Activated CD4-positive, CD25-positive, alpha-beta regulatory T cell treated with anti-CD3 and anti-CD28 coated beads, Interleukin-2, amount 50 U/mL, for 24 hours (primary cell): Measurements from ENCODE around the gene TBC1D3B.
"Not testable (repeated sequence)": the region's sequence is repeated elsewhere in the genome, so short reads cannot be mapped to it uniquely, and the experiment has no call there.

ENCODE experiments used
- ATAC-seq, 2 donors: fragments of 150-1000 bp; cut with Tn5 transposase; one replicate each; pipeline ENCODE4 v1.10.0; 2021; ENCODE audit warnings: mild to moderate bottlenecking in 1 of 2, moderate library complexity in 1 of 2

TBC1D3B gene

DNA sequence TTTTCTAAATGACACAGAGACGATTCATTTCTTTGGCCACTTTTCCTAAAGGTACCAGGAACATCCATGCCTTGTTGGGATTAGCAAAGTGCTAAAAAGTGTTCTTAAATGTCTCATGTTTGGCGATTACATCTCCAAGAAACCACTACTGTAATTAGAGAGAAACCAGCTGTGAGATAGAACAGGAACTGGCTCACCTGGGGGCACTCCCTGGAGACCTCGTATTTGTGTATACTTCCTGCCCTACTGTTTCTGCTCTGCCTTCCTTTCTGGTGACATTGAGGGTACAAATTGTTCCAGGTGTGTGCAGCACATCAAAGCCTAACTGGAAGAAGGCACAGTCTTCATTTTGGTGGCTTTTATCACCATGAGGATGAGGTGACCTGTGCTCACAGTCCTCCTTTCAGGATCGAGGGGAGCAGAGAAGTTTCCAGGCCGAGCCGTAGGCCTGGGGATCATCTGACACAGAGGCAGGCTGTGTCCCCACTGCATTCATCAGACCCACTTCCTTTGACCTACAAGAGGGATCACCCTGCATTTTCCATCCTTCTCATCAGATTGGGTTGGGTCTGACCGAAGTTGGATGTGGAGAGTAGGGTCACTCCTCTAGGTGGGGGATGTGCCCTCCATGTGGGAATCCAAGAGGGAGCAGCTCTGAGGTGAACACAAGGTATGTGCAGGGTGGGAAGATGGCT lies 49.1 kb downstream of the TBC1D3B start:
- ATAC-seq, result no peak

DNA sequence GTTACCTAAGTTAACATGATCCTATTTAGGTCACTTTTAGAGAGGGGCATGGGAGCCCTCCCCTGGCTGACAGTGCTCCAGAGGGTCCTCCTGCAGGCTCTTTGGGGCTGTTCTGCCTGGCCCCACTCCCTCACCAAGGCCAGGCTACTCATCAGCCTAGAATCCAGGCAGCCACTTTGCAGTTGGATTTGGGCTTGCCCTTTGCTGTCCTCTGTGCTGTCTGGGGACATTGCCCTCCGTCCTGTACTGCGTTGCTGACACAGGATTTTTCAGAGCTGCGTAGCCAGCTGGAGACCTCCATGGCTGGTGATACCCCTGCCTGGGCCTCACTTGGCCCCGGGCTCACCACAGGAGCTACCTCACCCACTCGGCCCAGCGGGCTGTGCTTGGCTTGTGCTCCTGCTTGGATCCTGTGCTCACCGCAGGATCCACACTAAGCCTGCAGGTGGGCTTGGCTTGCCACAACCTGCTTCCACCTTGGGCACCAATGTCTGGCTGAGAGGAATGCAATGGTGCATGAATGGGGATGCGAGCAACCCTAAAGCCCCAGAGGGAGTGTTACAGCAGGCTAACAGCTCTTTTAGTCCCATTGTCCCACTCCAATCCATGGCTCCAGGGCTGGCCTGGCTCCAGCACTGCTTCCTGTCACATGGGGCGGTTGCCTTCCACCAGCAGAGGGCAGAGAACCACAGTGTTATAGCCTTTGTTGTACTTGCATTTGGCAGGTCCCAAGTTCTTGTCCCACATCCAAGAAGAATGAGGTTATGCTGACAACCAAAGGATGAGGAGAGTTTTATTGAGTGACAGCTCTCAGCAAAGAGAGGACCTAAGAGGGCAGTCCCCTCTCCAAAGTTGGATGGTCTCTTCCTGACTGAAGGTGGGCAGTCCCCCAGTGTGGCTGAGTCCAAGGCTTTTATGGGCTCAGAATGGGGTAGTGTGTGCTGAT lies 51.3 kb downstream of the TBC1D3B start:
- ATAC-seq, result no peak

DNA sequence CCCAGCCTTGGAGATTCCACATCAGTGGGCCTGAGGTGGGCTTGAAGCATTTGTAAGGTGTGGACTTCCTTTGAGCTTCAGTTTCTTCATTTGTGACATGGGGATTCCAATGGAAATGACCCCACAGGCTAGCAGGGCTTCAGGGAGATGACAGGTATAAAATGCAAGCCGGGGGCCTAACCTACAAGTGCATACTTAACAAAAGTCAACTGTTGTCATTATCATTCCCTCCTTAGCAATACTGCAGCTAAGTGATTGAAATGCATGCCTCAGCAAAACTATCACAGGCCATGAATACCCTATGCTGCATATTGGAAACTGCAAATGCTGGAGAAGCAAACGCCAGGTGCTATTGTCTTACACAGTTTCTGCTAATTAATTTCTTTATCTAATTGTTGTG lies 53.0 kb downstream of the TBC1D3B start:
- no peak for ATAC-seq

DNA sequence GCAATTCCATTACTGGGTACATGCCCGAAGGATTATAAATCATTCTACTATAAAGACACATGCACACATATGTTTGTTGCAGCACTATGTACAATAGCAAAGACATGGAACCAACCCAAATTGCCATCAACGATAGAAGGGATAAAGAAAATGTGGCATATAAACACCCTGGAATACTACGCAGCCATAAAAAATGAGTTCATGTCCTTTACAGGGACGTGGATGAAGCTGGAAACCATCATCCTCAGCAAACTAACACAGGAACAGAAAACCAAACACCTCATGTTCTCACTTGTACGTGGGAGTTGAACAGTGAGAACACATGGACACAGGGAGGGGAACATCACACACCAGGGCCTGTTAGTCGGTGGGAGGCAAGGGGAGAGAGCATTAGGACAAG lies 55.3 kb downstream of the TBC1D3B start:
- ATAC-seq, result not testable (repeated sequence)

DNA sequence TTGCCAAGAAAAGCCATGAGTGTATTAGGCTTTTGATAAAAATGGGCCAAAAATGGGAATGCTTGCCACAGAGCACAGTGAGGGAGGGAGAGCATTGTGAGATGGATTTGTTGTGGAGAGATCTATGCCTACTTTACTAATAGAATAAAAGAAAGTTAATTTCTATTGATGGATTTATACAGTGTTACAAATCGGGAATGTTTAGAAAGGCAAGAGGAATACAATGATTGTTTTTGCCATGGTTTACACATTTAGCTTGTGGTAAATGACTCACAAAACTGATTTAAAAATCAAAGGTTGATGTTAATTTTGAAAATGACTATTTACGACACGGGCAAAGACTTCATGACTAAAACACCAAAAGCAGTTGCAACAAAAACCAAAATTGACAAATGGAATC lies 56.2 kb downstream of the TBC1D3B start:
- no peak for ATAC-seq

DNA sequence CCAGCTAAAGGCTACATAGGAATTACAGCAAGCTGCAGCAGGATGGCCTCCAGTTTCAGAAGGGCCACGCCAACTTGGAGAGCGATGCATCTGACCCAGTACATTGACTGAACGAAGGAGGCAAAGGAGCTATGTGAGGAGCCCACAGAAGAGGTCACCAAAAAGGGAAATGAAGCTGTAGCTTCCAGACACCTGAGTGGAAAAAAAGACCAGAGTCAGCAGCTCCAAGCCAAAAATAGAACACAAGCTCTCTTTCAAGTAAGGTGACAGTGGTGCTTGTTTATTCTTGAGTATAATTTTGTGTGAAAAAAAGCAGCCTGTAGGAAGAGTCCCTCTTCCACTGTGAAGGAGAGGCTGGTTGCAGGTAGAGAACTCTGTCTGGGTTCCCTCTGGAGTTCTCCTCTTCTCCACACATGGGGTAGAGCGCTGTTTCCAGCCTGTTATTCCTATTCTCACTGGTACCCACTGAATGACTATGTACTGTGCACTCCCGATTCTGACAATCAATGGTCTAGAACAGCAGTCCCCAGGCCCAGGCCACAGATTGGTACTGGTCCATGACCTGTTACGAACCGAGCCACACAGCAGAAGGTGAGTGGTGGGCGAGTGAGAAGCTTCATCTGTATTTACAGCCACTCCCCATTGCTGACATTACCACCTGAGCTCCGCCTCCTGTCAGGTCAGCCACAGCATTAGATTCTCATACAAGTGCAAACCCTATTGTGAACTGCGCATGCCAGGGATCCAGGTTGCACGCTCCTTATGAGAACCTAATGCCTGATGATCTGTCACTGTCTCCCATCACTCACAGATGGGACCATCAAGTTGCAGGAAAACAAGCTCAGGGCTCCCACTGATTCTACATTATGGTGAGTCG lies 57.7 kb downstream of the TBC1D3B start:
- no peak for ATAC-seq

DNA sequence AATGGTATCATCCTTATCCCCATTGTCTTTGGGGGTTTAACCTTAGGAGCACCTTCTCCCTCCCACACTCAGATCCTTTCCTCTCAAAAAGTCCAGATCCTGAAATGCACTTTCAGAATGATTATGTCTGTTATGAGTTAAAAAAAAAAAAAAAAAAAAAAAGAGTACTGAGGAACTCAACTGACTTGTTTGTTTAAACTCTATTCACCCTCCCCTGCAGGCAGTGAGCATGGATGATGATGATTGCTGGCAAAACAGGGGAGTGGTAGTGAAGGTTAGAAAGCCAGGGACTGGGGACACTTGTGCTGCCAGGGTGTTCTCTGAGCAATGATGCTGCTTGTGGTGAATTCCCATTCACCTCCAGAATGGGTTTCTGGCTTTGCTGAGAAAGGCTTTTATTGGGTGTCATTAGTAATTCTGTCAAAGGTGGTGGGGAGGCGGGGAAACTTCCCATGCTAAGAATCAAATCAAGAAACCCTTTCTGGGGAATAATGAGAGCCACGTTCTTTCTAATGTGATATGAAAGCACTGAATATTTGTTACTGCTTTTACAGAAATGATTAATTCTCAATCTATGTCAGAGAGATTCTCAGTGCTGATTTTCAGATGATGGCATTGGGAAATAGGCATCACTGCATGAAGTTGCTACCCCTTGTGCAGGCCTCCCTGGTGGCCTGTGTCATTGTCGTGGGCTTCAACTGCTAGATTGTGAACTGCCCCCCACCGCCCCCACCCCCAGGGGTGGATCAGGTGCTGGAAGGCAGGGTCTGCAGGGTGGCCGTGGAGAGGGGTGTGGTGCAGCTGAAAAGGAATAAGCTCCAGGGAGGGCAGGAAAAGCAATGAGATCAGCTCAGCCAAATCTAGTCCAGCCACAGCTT lies 58.7 kb downstream of the TBC1D3B start:
- peak; percentile 41 to 62 for ATAC-seq
